Small intestine (tissue), 7 donors: Measurements from ENCODE around the gene MYEOV. TPM values are rescaled to one million over a fixed set of nuclear protein-coding genes. Genes with fewer than 3 reads are reported as not detected.

ENCODE experiments used
- DNase-seq, 2 donors: peaks; one replicate each; pipeline versions ENCODE4 v3.0.0 to v3.0.0-alpha.2; 2013
- FAIRE-seq: peaks from 2 replicates; lab custom pipeline; 2012; peaks lifted over from hg19 to GRCh38; lab: Jason Lieb, UNC
- H3K27ac ChIP-seq, 3 donors: one replicate each; pipeline ENCODE4 v1.5.1; 2013; ENCODE audit warnings: low read length in 2 of 3, mild to moderate bottlenecking in 2 of 3, control low read depth in 1 of 3, inconsistent platforms in 1 of 3, low read depth in 1 of 3, moderate library complexity in 1 of 3
- H3K27me3 ChIP-seq, 3 donors: one replicate each; pipeline ENCODE4 v1.6.1; 2013; ENCODE audit warnings: low read length in 3 of 3, inconsistent platforms in 1 of 3; ENCODE audit not compliant: control insufficient read depth in 3 of 3, insufficient read depth in 3 of 3
- H3K36me3 ChIP-seq, 3 donors: one replicate each; pipeline ENCODE4 v1.6.1; 2013; ENCODE audit warnings: low read length in 3 of 3, inconsistent platforms in 1 of 3, low read depth in 1 of 3, mild to moderate bottlenecking in 1 of 3, moderate library complexity in 1 of 3; ENCODE audit not compliant: control insufficient read depth in 3 of 3, insufficient read depth in 2 of 3
- H3K4me1 ChIP-seq, 3 donors: one replicate each; pipeline ENCODE4 v1.6.1; 2013; ENCODE audit warnings: low read length in 2 of 3, inconsistent platforms in 1 of 3, low read depth in 1 of 3, mild to moderate bottlenecking in 1 of 3, moderate library complexity in 1 of 3; ENCODE audit not compliant: control insufficient read depth in 3 of 3, insufficient read depth in 2 of 3
- H3K4me3 ChIP-seq, 3 donors: one replicate each; pipeline ENCODE4 v1.5.1; 2013; ENCODE audit warnings: low read length in 3 of 3, control low read depth in 1 of 3, inconsistent platforms in 1 of 3, low read depth in 1 of 3, mild to moderate bottlenecking in 1 of 3, moderate library complexity in 1 of 3
- H3K9me3 ChIP-seq, 2 donors: one replicate each; pipeline ENCODE4 v1.6.1; 2013; ENCODE audit warnings: low read depth in 1 of 2, low read length in 1 of 2; ENCODE audit not compliant: control insufficient read depth in 2 of 2, insufficient read depth in 1 of 2
- WGBS, 3 donors: extraction: QIAGEN DNeasy Blood & Tissue Kit; methylation state at CpG; one replicate each; pipeline ENCODE4 v1.1.7; 2013; 5-methylcytosine and 5-hydroxymethylcytosine counted together
- polyA plus RNA-seq, 4 donors: library from polyadenylated mRNA; stranded (reverse) in 3 of 4; unstranded in 1 of 4; fragments of 200-250 nt in 3 of 4; fragments of 120-200 nt in 1 of 4; gene quantifications; one replicate each; pipeline versions ENCODE4 v1.2.1 to v1.2.3, GENCODE V29; 2013
- donor health status: healthy with polysubstance abuse.
- donor health status: control.
- donor health status: control.
- donor health status: Bipolar disorder and iron deficiency.
- donor health status: healthy.

MYEOV gene
- polyA plus RNA-seq, 4 donors, result 0.12 to 3.6 (median 1.6) TPM

GRCh38 chr11:69286374-69287371, 7.3 kb upstream of the MYEOV start:
- DNase-seq, result no peak
- no peak for FAIRE-seq
- Histone ChIP-seq H3K36me3 (no peaks in the 10 kb centered on the region), H3K27me3 (no peaks in the 10 kb centered on the region), H3K9me3 (peaks cover 0 to 15% of the 10 kb centered on the region in 2 donors), H3K27ac (no peak overlapping the region), H3K4me1 (peaks cover 4 to 49% (median 8%) of the 10 kb centered on the region in 3 donors), H3K4me3 (no peak overlapping the region)
- WGBS, 3 donors, result 80 to 96% (median 87%) methylated on average over 38 of the region's 38 CpGs

DNA sequence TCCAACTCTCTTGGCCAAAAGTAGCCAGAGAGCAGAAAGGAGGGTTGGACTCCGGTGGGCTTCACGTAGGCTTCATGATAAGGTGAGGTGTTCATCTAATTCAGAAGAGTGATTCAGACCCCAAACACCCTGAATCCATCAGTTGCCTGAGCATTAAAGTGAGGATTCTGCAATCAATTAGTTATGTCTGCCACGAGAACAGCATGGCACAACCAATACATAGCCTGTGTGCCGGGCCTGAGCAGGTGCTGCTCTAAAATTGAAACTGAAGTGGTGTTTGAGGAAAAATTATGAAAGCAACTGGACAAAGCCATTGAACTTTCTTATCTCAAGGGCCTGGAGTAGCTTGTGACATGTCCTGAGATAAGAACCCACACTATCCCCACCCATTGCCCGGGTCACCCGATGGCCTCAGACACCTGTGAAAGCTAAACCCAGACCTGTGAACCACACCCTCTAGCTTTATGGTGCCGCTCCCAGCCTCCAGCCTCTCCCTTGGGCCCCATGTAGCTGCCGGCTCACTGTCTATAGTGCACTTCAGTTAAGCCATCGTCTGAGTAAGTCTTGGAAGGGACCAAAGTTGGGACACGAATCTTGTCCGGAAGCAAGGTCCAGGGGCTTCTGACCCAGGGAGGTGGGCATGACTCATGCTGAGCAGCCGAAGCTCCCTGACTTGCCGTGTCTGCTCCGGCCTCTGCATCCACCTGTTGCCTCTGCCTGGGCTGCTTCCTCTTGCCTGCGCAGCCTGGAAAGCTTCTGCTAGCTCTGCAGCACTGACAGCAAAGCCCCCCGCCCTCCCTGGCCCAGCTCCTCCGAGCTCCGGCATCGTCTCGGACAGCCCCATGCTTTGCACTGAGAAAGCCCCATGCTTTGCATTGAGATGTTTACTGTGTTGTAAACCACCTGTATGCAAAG, 5.7 kb upstream of the MYEOV start:
- Histone ChIP-seq H3K27ac (peak overlapping the region; percentile 59 to 90 (median 85)), H3K36me3 (no peaks in the 10 kb centered on the region), H3K9me3 (peaks cover 0 to 5% of the 10 kb centered on the region in 2 donors), H3K27me3 (no peaks in the 10 kb centered on the region), H3K4me3 (peak overlapping the region in 1 of 3 donors; percentile 0), H3K4me1 (peaks cover 5 to 54% (median 11%) of the 10 kb centered on the region in 3 donors)
- 23 to 59% (median 43%) methylated on average over 20 of the region's 20 CpGs for WGBS, 3 donors
- DNase-seq (peak; percentile 97 to 98), FAIRE-seq (no peak)

- no peak for DNase-seq
- peak overlapping the region in 1 of 3 donors; percentile 0 for H3K4me3 ChIP-seq
- H3K36me3 ChIP-seq, result no peaks in the 10 kb centered on the region
- no peaks in the 10 kb centered on the region for H3K27me3 ChIP-seq
- peaks cover 0 to 5% of the 10 kb centered on the region in 2 donors for H3K9me3 ChIP-seq
- WGBS, 3 donors, result 8 to 43% (median 37%) methylated on average over 2 of the region's 2 CpGs
- peak overlapping the region; percentile 59 to 90 (median 85) for H3K27ac ChIP-seq
- FAIRE-seq, result no peak
- H3K4me1 ChIP-seq, result peaks cover 11 to 60% (median 13%) of the 10 kb centered on the region in 3 donors
Measured at GRCh38 chr11:69288883-69289242, 5.1 kb upstream of the MYEOV start.

- 44 to 64% (median 55%) methylated on average over 3 of the region's 3 CpGs for WGBS, 3 donors
- Histone ChIP-seq H3K4me3 (no peak overlapping the region), H3K4me1 (peaks cover 11 to 61% (median 13%) of the 10 kb centered on the region in 3 donors), H3K27me3 (no peaks in the 10 kb centered on the region), H3K27ac (no peak overlapping the region), H3K9me3 (peaks cover 0 to 5% of the 10 kb centered on the region in 2 donors), H3K36me3 (no peaks in the 10 kb centered on the region)
- FAIRE-seq (no peak), DNase-seq (peak; percentile 70 to 78)
Measured at GRCh38 chr11:69290806-69291205, 3.1 kb upstream of the MYEOV start.

GRCh38 chr11:69291459-69292110, 2.4 kb upstream of the MYEOV start:
- 83 to 84% (median 83%) methylated on average over 4 of the region's 4 CpGs for WGBS, 3 donors
- peaks cover 17 to 66% (median 19%) of the 10 kb centered on the region in 3 donors for H3K4me1 ChIP-seq
- H3K9me3 ChIP-seq, result peaks cover 0 to 6% of the 10 kb centered on the region in 2 donors
- DNase-seq (no peak), FAIRE-seq (no peak)
- H3K27me3 ChIP-seq, result no peaks in the 10 kb centered on the region
- no peaks in the 10 kb centered on the region for H3K36me3 ChIP-seq
- no peak overlapping the region for H3K4me3 ChIP-seq
- no peak overlapping the region for H3K27ac ChIP-seq

- DNase-seq (peak in 1 of 2 donors; percentile 32), FAIRE-seq (no peak)
- H3K4me1 ChIP-seq, result peaks cover 20 to 66% (median 22%) of the 10 kb centered on the region in 3 donors
Measured at GRCh38 chr11:69292221-69292648, 1.7 kb upstream of the MYEOV start.

DNA sequence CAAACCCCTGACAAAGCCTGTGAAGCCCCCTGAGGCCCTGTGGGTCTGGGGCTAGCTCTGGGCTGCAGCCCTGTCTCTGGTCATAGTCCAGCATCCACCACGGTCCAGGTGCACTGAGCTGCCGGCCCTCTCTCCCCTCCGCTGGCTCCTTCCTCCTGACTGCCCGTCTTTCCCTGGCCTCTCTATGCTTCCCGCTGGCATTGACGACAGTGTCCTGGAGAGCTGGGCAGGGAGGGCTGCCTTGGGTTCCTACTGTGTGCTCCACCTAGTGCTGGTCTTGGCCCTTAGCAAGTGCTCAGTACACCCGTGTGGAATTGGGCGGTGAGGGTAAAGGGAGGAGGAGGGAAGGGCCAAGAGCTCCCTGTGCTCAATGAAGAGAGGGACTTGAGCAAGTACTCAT, 868 bp upstream of the MYEOV start:
- WGBS, 3 donors, result 77 to 83% (median 78%) methylated on average over 8 of the region's 8 CpGs
- peaks cover 0 to 5% of the 10 kb centered on the region in 2 donors for H3K9me3 ChIP-seq
- H3K4me1 ChIP-seq, result peaks cover 25 to 66% (median 26%) of the 10 kb centered on the region in 3 donors
- H3K27me3 ChIP-seq, result no peaks in the 10 kb centered on the region
- H3K36me3 ChIP-seq, result no peaks in the 10 kb centered on the region
- peak overlapping the region in 1 of 3 donors; percentile 22 for H3K27ac ChIP-seq
- H3K4me3 ChIP-seq, result no peak overlapping the region
- DNase-seq (no peak), FAIRE-seq (no peak)

More at GRCh38 chr11:69292221-69292648, 1.7 kb upstream of the MYEOV start:
- WGBS, 3 donors, result 16 to 23% (median 18%) methylated on average over 8 of the region's 8 CpGs
- no peaks in the 10 kb centered on the region for H3K27me3 ChIP-seq
- H3K9me3 ChIP-seq, result peaks cover 0 to 10% of the 10 kb centered on the region in 2 donors
- H3K27ac ChIP-seq, result no peak overlapping the region
- H3K4me3 ChIP-seq, result no peak overlapping the region
- H3K36me3 ChIP-seq, result no peaks in the 10 kb centered on the region
